Skeletal muscle satellite cell (primary cell): ENCODE results near the gene TWF2.

Experiments used
- H3K27me3 ChIP-seq: 2 replicates; pipeline ENCODE4 v1.7.0; 2013; ENCODE audit warnings: low read length; ENCODE audit not compliant: control insufficient read depth, insufficient read depth
- H3K36me3 ChIP-seq: 2 replicates; pipeline ENCODE4 v1.7.0; 2013; ENCODE audit warnings: mild to moderate bottlenecking, control low read depth, low read length; ENCODE audit not compliant: insufficient read depth
- H3K4me1 ChIP-seq: 2 replicates; pipeline ENCODE4 v1.7.0; 2013; ENCODE audit warnings: low read length; ENCODE audit not compliant: control insufficient read depth, insufficient read depth
- H3K4me2 ChIP-seq: 2 replicates; pipeline ENCODE4 v1.7.0; 2013; ENCODE audit warnings: mild to moderate bottlenecking, low read length
- H3K4me3 ChIP-seq: 2 replicates; pipeline ENCODE4 v1.7.0; 2013; ENCODE audit warnings: low read length
- H3K9ac ChIP-seq: 2 replicates; pipeline ENCODE4 v1.7.0; 2013; ENCODE audit warnings: mild to moderate bottlenecking, low read depth, low read length, moderate library complexity
- H3K9me3 ChIP-seq: replicated peaks from 2 replicates; pipeline ENCODE4 v1.7.0; 2013; ENCODE audit warnings: mild to moderate bottlenecking, control low read depth, low read length
- small RNA-seq: library from RNA; depleted of rRNA; stranded (forward); fragments of <200 nt; gene quantifications from one replicate; pipeline ENCODE3, GENCODE V24; 2012

Gene TWF2

GRCh38 chr3:52183786-52184445 lies 55.0 kb downstream of the TWF2 start:
- Histone ChIP-seq H3K4me3 (no peak overlapping the region), H3K4me1 (no peaks in the 10 kb centered on the region), H3K9ac (no peak overlapping the region), H3K36me3 (no peaks in the 10 kb centered on the region), H3K4me2 (no peak overlapping the region), H3K27me3 (peaks cover 8% of the 10 kb centered on the region), H3K9me3 (no peaks in the 10 kb centered on the region)

DNA sequence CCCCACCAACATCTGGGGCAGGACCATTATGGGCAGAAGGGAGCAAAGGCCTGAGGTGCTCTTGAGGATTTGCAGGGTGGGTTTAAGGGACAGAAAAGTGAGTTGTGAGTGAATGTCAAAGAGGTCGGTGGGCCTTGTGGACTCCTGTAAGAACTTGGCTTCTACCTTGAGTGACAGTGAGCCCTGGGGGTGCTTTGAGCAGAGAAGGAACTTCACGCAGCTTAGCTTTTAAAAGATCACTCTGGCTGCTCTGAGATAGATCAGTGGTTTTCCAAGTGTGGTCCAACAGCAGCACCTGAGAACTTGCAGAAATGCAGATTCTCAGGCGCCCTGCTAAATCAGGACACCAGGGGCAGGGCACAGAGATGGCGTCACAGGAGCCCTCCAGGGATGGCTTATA lies 56.3 kb downstream of the TWF2 start:
- Histone ChIP-seq H3K4me2 (no peak overlapping the region), H3K9me3 (no peaks in the 10 kb centered on the region), H3K4me1 (no peaks in the 10 kb centered on the region), H3K4me3 (no peak overlapping the region), H3K9ac (no peak overlapping the region), H3K36me3 (no peaks in the 10 kb centered on the region), H3K27me3 (peaks cover 11% of the 10 kb centered on the region)

DNA sequence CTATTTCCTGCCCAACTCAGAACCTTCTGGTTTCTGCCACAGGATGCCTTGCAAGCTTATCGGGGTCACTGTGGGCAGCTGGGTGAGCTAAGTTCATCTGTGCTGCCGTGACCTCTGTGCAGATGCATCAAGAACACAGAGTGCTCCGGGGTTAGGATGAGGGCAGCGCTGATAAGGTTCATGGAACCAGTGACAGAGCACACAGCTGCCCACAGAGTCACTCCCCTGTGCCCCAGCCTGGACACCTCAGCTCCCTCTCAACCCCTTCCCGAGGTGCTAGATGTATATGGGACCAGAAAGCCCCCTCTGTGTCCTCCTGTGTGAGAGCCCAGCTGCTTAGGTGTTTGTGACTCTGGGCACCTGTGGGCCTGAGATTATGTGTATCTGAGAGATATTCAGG lies 56.8 kb downstream of the TWF2 start:
- Histone ChIP-seq H3K4me1 (no peaks in the 10 kb centered on the region), H3K27me3 (peaks cover 11% of the 10 kb centered on the region), H3K4me2 (no peak overlapping the region), H3K36me3 (no peaks in the 10 kb centered on the region), H3K4me3 (no peak overlapping the region), H3K9ac (no peak overlapping the region), H3K9me3 (no peaks in the 10 kb centered on the region)

DNA sequence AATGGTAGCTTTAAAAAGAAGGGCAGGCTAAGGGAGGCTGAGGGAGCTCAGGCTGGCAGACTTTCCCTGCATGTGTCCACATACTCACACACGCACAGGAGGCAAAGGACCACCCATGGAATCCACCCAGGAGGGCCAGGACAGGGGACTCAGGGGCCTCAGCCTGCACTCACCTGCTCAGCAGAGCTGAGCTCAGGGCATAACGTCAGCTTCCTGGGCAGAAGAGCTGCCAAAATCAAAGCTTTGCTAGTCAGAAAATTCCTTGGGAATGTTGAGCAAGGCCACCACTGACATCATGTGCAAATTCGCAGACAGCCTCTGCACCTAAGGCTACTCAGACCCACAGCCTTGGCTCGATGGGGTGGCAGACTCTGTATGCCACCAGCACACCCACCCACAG lies 57.4 kb downstream of the TWF2 start:
- H3K27me3 ChIP-seq: peaks cover 13% of the 10 kb centered on the region
- no peak overlapping the region for H3K9ac ChIP-seq
- no peaks in the 10 kb centered on the region for H3K9me3 ChIP-seq
- no peak overlapping the region for H3K4me2 ChIP-seq
- no peaks in the 10 kb centered on the region for H3K36me3 ChIP-seq
- no peak overlapping the region for H3K4me3 ChIP-seq
- H3K4me1 ChIP-seq: no peaks in the 10 kb centered on the region

Small RNAs within 50 kb of the gene (small RNA-seq; reads per million reads assigned to genes)
- gene MIRLET7G: 550 reads per million, percentile 98 among the genes with 10 or more reads in this experiment
